Measurements from ENCODE around the gene AP1B1. TPM values are rescaled to one million over a fixed set of nuclear protein-coding genes. Genes with fewer than 3 reads are reported as not detected.

Gene AP1B1
- total and polyA plus RNA-seq, 2 of the 4 experiments (the other 2 are of a cell fraction): 55.7 to 70.8 TPM

DNA sequence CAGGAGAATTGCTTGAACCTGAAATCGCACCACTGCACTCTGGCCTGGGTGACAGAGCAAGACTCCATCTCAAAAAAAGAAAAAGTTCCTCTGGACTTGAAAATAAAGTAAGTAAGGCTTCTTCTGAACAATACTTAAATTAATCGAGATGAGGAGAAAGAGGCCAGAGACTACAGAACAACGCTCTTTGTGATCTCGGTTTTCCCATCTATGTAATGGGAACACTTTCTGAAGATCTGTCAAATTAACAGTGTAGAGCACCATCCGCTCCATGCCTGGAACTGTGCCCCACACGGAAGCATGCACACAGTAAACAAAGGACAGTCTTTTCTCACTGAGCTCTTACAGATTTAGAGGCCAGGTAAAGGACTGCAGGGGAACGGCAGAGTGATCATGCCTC, 9.1 kb downstream of the AP1B1 start:
- in situ Hi-C loops (cut with MboI; ENCODE audit: low sequenced_read_pairs): no loop called here

More for the DNA sequence above, 9.1 kb downstream of the AP1B1 start:
- ChIA-PET POLR2A (ENCODE audit: unreplicated experiment) (no interaction called here), CTCF (no interaction called here)
- H3K9ac ChIP-seq (ENCODE audit: low read depth, low read length): no peak overlapping the region
- no peaks in the 10 kb centered on the region for H3K27me3 ChIP-seq (ENCODE audit: control insufficient read depth, insufficient read depth, low read length)
- ATAC-seq (ENCODE audit: low read depth): no peak
- peaks cover 10% of the 10 kb centered on the region; the same call in 1 of the 2 replicates for H3K36me3 ChIP-seq (ENCODE audit: control insufficient read depth, insufficient read depth, low read length)
- H2AFZ ChIP-seq (replicated peaks; ENCODE audit: low read length, poor library complexity): no peak overlapping the region
- no peak overlapping the region for H4K91ac ChIP-seq (ENCODE audit: insufficient read depth, low read depth, low read length)
- no peak overlapping the region for H3K14ac ChIP-seq (replicated peaks; ENCODE audit: low read depth, low read length)
- no peak overlapping the region for H3K4me2 ChIP-seq (ENCODE audit: low read depth, low read length)
- intact Hi-C loops (cut with micrococcal nuclease) (no loop called here), dilution Hi-C loops (cut with HindIII; ENCODE audit: low sequenced_read_pairs, unreplicated experiment) (no loop called here)
- no peak overlapping the region for H3K23ac ChIP-seq (ENCODE audit: low read depth, low read length)
- H3K9me1 ChIP-seq (ENCODE audit: insufficient read depth, low read length): peaks cover 12% of the 10 kb centered on the region; the same call in 1 of the 2 replicates
- TF ChIP-seq MAFK (IDR thresholded peaks at IDR 0.05; ENCODE audit: low read depth, low read length) (no peak), CEBPB (IDR thresholded peaks at IDR 0.05; ENCODE audit: low read depth, low read length) (no peak), CHD1 (IDR thresholded peaks at IDR 0.05; ENCODE audit: low read depth, low read length) (no peak), SMC3 (IDR thresholded peaks at IDR 0.05; ENCODE audit: low read depth, low read length) (no peak), FOS (IDR thresholded peaks at IDR 0.05; ENCODE audit: low read depth, low read length) (no peak), POLR2A (IDR thresholded peaks at IDR 0.05; ENCODE audit: low read depth, low read length) (no peak), RCOR1 (IDR thresholded peaks at IDR 0.05; ENCODE audit: insufficient replicate concordance, low read length) (no peak), RFX5 (IDR thresholded peaks at IDR 0.05; ENCODE audit: low read depth, low read length) (no peak), RAD21 (IDR thresholded peaks at IDR 0.05; ENCODE audit: low read length) (no peak), MAZ (IDR thresholded peaks at IDR 0.05; ENCODE audit: borderline replicate concordance, low read depth, low read length) (no peak), BHLHE40 (IDR thresholded peaks at IDR 0.05; ENCODE audit: low read depth, low read length) (no peak), NFE2L2 (IDR thresholded peaks at IDR 0.05; ENCODE audit: low read depth, low read length) (no peak), MXI1 (IDR thresholded peaks at IDR 0.05; ENCODE audit: borderline replicate concordance, low read depth, low read length) (no peak)
- TF ChIP-seq, protein P1, sequence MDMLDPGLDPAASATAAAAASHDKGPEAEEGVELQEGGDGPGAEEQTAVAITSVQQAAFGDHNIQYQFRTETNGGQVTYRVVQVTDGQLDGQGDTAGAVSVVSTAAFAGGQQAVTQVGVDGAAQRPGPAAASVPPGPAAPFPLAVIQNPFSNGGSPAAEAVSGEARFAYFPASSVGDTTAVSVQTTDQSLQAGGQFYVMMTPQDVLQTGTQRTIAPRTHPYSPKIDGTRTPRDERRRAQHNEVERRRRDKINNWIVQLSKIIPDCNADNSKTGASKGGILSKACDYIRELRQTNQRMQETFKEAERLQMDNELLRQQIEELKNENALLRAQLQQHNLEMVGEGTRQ (IDR thresholded peaks at IDR 0.05; ENCODE audit: low read depth, low read length): no peak
- TF ChIP-seq, protein P2, sequence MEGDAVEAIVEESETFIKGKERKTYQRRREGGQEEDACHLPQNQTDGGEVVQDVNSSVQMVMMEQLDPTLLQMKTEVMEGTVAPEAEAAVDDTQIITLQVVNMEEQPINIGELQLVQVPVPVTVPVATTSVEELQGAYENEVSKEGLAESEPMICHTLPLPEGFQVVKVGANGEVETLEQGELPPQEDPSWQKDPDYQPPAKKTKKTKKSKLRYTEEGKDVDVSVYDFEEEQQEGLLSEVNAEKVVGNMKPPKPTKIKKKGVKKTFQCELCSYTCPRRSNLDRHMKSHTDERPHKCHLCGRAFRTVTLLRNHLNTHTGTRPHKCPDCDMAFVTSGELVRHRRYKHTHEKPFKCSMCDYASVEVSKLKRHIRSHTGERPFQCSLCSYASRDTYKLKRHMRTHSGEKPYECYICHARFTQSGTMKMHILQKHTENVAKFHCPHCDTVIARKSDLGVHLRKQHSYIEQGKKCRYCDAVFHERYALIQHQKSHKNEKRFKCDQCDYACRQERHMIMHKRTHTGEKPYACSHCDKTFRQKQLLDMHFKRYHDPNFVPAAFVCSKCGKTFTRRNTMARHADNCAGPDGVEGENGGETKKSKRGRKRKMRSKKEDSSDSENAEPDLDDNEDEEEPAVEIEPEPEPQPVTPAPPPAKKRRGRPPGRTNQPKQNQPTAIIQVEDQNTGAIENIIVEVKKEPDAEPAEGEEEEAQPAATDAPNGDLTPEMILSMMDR (conservative IDR thresholded peaks at IDR 0.05; ENCODE audit: low read depth, low read length): no peak
- TF ChIP-seq, protein P3, sequence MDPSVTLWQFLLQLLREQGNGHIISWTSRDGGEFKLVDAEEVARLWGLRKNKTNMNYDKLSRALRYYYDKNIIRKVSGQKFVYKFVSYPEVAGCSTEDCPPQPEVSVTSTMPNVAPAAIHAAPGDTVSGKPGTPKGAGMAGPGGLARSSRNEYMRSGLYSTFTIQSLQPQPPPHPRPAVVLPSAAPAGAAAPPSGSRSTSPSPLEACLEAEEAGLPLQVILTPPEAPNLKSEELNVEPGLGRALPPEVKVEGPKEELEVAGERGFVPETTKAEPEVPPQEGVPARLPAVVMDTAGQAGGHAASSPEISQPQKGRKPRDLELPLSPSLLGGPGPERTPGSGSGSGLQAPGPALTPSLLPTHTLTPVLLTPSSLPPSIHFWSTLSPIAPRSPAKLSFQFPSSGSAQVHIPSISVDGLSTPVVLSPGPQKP (IDR thresholded peaks at IDR 0.05; ENCODE audit: borderline replicate concordance, low read depth, low read length): no peak
- no peak overlapping the region for H3K27ac ChIP-seq (ENCODE audit: insufficient read depth, low read length)
- H4K8ac ChIP-seq (ENCODE audit: low read depth in 2 of 2, low read length in 2 of 2): no peak overlapping the region
- H4K20me1 ChIP-seq (ENCODE audit: insufficient read depth, low read length): peaks cover 14% of the 10 kb centered on the region; the same call in 1 of the 2 replicates
- H2BK120ac ChIP-seq (ENCODE audit: low read depth, low read length): no peak overlapping the region
- H3K9me3 ChIP-seq (ENCODE audit: control insufficient read depth, insufficient read depth, low read length): no peaks in the 10 kb centered on the region
- H2BK15ac ChIP-seq (ENCODE audit: low read depth, low read length): no peak overlapping the region
- H2BK20ac ChIP-seq (ENCODE audit: low read depth, low read length): no peak overlapping the region
- BruUV-seq (replicated peaks): no TSS peak
- no peak overlapping the region for H3K4me3 ChIP-seq (ENCODE audit: insufficient read depth, low read depth, low read length)
- no peak overlapping the region for H2AK9ac ChIP-seq (replicated peaks; ENCODE audit: low read depth, low read length, poor library complexity)
- no peak overlapping the region for H3K4ac ChIP-seq (ENCODE audit: low read depth, low read length)
- no peak overlapping the region for H3K18ac ChIP-seq (ENCODE audit: low read depth, low read length)
- no peak overlapping the region for H4K5ac ChIP-seq (ENCODE audit: low read depth, low read length)
- peaks cover 3% of the 10 kb centered on the region; the same call in 1 of the 2 replicates for H3K4me1 ChIP-seq (ENCODE audit: control insufficient read depth, insufficient read depth, low read length)
- H3K79me1 ChIP-seq (ENCODE audit: low read depth in 1 of 2, low read length in 2 of 2): peaks cover 41 to 69% of the 10 kb centered on the region in 2 experiments
- H3K56ac ChIP-seq (ENCODE audit: extremely low read depth, insufficient read depth, low read length): no peak overlapping the region
- no peak for DNase-seq
- H2AK5ac ChIP-seq (ENCODE audit: low read depth, low read length): no peak overlapping the region
- 90% methylated on average over 3 of the region's 7 CpGs; no CpG with 5 or more reads in 1 of the 2 experiments for WGBS, 2 experiments (ENCODE audit: extremely low coverage in 2 of 2, insufficient read length in 1 of 2)
- no peak overlapping the region for H2BK5ac ChIP-seq (ENCODE audit: low read depth, low read length, poor library complexity, severe bottlenecking)

Data from IMR-90 (cell line).